HG02870 (cell line): ENCODE results near the gene CCL4L2.
"Not testable (repeated sequence)": the region's sequence is repeated elsewhere in the genome, so short reads cannot be mapped to it uniquely, and the experiment has no call there.

Source experiments
- ATAC-seq: cut with Tn5 transposase; IDR thresholded peaks from one replicate; pipeline ENCODE4 v1.9.1; 2021; ENCODE audit warnings: mild to moderate bottlenecking, moderate library complexity; ENCODE audit not compliant: unreplicated experiment

The CCL4L2 gene

GRCh38 chr17:36210439-36211211 is at the start of gene CCL4L2:
TSS of gene CCL4L2 (plus strand) at chr17:36211063.
- peak; percentile 56 for ATAC-seq

- ATAC-seq = not testable (repeated sequence)
Observed at GRCh38 chr17:36168836-36169235, 42.0 kb upstream of the CCL4L2 start.

GRCh38 chr17:36176536-36176935 is 34.3 kb upstream of the CCL4L2 start, which contains the start of gene TBC1D3B:
TSS of gene TBC1D3B (minus strand) at chr17:36176636. CDS start at chr17:36175050, 1,586 bp downstream.
- ATAC-seq = not testable (repeated sequence)

GRCh38 chr17:36181446-36182175 is 29.3 kb upstream of the CCL4L2 start:
- ATAC-seq = not testable (repeated sequence)

- no peak for ATAC-seq
Observed at GRCh38 chr17:36182176-36183000, 28.5 kb upstream of the CCL4L2 start.

GRCh38 chr17:36183001-36183971 is 27.6 kb upstream of the CCL4L2 start:
- no peak for ATAC-seq

- no peak for ATAC-seq
Observed at GRCh38 chr17:36184023-36184765, 26.7 kb upstream of the CCL4L2 start.

- ATAC-seq = no peak
Observed at GRCh38 chr17:36185416-36185815, 25.4 kb upstream of the CCL4L2 start.

GRCh38 chr17:36186810-36187763 is 23.8 kb upstream of the CCL4L2 start:
- not testable (repeated sequence) for ATAC-seq

- not testable (repeated sequence) for ATAC-seq
Observed at GRCh38 chr17:36187943-36188665, 22.8 kb upstream of the CCL4L2 start.

- ATAC-seq = peak; percentile 69
Observed at GRCh38 chr17:36188891-36189306, 22.0 kb upstream of the CCL4L2 start.

- ATAC-seq = not testable (repeated sequence)
Observed at GRCh38 chr17:36189993-36190392, 20.9 kb upstream of the CCL4L2 start.

GRCh38 chr17:36190549-36191330 is 20.1 kb upstream of the CCL4L2 start:
- not testable (repeated sequence) for ATAC-seq

GRCh38 chr17:36193216-36193775 is 17.6 kb upstream of the CCL4L2 start:
- ATAC-seq = no peak

GRCh38 chr17:36194147-36194831 is 16.6 kb upstream of the CCL4L2 start:
- ATAC-seq = not testable (repeated sequence)
